Esophagus muscularis mucosa (tissue), 4 donors: ENCODE measurements around the gene ATG16L2. TPM values are rescaled to one million over a fixed set of nuclear protein-coding genes. Genes with fewer than 3 reads are reported as not detected.

ENCODE experiments used
- DNase-seq: peaks from one replicate; pipeline ENCODE4 v3.0.0-alpha.2; 2017; ENCODE audit errors: extremely low spot score
- H3K27ac ChIP-seq, 4 donors: fragments of 200-600 bp; sonication (generic); replicated peaks in 1 of 4; 1 replicate in 3 of 4; 2 replicates in 1 of 4; pipeline ENCODE4 v1.5.1; 2016 to 2019; ENCODE audit warnings: mild to moderate bottlenecking in 1 of 4
- H3K27me3 ChIP-seq, 4 donors: fragments of 200-600 bp; sonication (generic); one replicate each; pipeline versions ENCODE4 v1.5.1 to v1.6.0; 2016 to 2019
- H3K36me3 ChIP-seq, 4 donors: fragments of 200-600 bp; sonication (generic); one replicate each; pipeline ENCODE4 v1.5.1; 2016 to 2019
- H3K4me1 ChIP-seq, 4 donors: fragments of 200-600 bp; sonication (generic); one replicate each; pipeline ENCODE4 v1.5.1; 2016 to 2019
- H3K4me3 ChIP-seq, 4 donors: fragments of 200-600 bp; sonication (generic); 1 replicate in 2 of 4; 2 replicates in 2 of 4; pipeline ENCODE4 v1.5.1; 2016 to 2019; ENCODE audit warnings: mild to moderate bottlenecking in 4 of 4, moderate library complexity in 1 of 4
- H3K9me3 ChIP-seq, 4 donors: fragments of 200-600 bp; sonication (generic); 1 replicate in 3 of 4; 2 replicates in 1 of 4; pipeline ENCODE4 v1.5.1; 2016 to 2019
- EP300 ChIP-seq: sonication (generic); formaldehyde crosslinking; IDR thresholded peaks from one replicate; pipeline ENCODE4 v1.6.1; 2017; ENCODE audit warnings: antibody characterized with exemption
- POLR2A ChIP-seq: fragments of 450-650 bp; IDR thresholded peaks from one replicate; pipeline ENCODE4 v1.6.1; 2017; ENCODE audit warnings: antibody characterized with exemption, moderate library complexity, mild to moderate bottlenecking, low read depth
- POLR2AphosphoS5 ChIP-seq, 2 donors: sonication (generic); formaldehyde crosslinking; IDR thresholded peaks; one replicate each; pipeline ENCODE4 v1.6.1; 2017; ENCODE audit warnings: antibody characterized with exemption in 2 of 2
- WGBS: methylation state at CpG from one replicate; pipeline ENCODE4 v1.1.5; 2018; 5-methylcytosine and 5-hydroxymethylcytosine counted together
- intact Hi-C: fragments of 100-400 bp; cut with DNase I; formaldehyde crosslinking; loops from one replicate; pipeline ENCODE4 v1.15.1; 2023
- total RNA-seq, 4 donors: library from RNA; depleted of rRNA; stranded (reverse); fragments of >200 nt; gene quantifications; one replicate each; pipeline versions ENCODE4 v1.1.0 to v1.2.1, GENCODE V29; 2016
- TF ChIP-seq, protein P1 (sequence below), 3 experiments: fragments of 200-600 bp in 2 of 3; fragments of 450-650 bp in 1 of 3; sonication (generic) in 2 of 3; IDR thresholded peaks; one replicate each; pipeline ENCODE4 v1.5.1; 2017 to 2019; ENCODE audit warnings: antibody characterized with exemption in 3 of 3, mild to moderate bottlenecking in 2 of 3, moderate library complexity in 1 of 3

ATG16L2 gene
- total RNA-seq, 4 donors from 2014 or later = 11.8 to 19.3 (median 18.2) TPM

GRCh38 chr11:72864702-72865655, 50.8 kb downstream of the ATG16L2 start:
- Histone ChIP-seq H3K4me1 (peaks cover 21 to 26% (median 22%) of the 10 kb centered on the region in 4 donors), H3K4me3 (no peak overlapping the region), H3K27ac (peak overlapping the region; percentile 3 to 47 (median 24)), H3K9me3 (no peaks in the 10 kb centered on the region), H3K27me3 (no peaks in the 10 kb centered on the region), H3K36me3 (peaks cover 3 to 8% (median 6%) of the 10 kb centered on the region in 4 donors)
- intact Hi-C loops = no loop called here
- no peak for DNase-seq
- TF ChIP-seq POLR2AphosphoS5 (IDR thresholded peaks at IDR 0.05) (no peak), EP300 (no peak), POLR2A (no peak)
- TF ChIP-seq, protein P1, sequence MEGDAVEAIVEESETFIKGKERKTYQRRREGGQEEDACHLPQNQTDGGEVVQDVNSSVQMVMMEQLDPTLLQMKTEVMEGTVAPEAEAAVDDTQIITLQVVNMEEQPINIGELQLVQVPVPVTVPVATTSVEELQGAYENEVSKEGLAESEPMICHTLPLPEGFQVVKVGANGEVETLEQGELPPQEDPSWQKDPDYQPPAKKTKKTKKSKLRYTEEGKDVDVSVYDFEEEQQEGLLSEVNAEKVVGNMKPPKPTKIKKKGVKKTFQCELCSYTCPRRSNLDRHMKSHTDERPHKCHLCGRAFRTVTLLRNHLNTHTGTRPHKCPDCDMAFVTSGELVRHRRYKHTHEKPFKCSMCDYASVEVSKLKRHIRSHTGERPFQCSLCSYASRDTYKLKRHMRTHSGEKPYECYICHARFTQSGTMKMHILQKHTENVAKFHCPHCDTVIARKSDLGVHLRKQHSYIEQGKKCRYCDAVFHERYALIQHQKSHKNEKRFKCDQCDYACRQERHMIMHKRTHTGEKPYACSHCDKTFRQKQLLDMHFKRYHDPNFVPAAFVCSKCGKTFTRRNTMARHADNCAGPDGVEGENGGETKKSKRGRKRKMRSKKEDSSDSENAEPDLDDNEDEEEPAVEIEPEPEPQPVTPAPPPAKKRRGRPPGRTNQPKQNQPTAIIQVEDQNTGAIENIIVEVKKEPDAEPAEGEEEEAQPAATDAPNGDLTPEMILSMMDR (IDR thresholded peaks at IDR 0.05) = no peak
- 16% methylated on average over 5 of the region's 5 CpGs for WGBS

- H3K4me1 ChIP-seq = peaks cover 23 to 33% (median 28%) of the 10 kb centered on the region in 4 donors
- no peaks in the 10 kb centered on the region for H3K27me3 ChIP-seq
- no peak for TF ChIP-seq EP300
- no peak for TF ChIP-seq POLR2A
- TF ChIP-seq, protein P1 (IDR thresholded peaks at IDR 0.05) = no peak
- TF ChIP-seq POLR2AphosphoS5 (IDR thresholded peaks at IDR 0.05) = no peak
- DNase-seq = no peak
- no peak overlapping the region for H3K27ac ChIP-seq
- H3K4me3 ChIP-seq = no peak overlapping the region
- H3K9me3 ChIP-seq = no peaks in the 10 kb centered on the region
- peaks cover 0 to 8% (median 4%) of the 10 kb centered on the region in 4 donors for H3K36me3 ChIP-seq
- 98% methylated on average over 5 of the region's 5 CpGs for WGBS
- intact Hi-C loops = no loop called here
These were observed 53.8 kb downstream of the ATG16L2 start for GRCh38 chr11:72867970-72868369.

GRCh38 chr11:72869831-72870230, 55.6 kb downstream of the ATG16L2 start:
- Histone ChIP-seq H3K9me3 (no peaks in the 10 kb centered on the region), H3K27me3 (no peaks in the 10 kb centered on the region), H3K36me3 (peaks cover 0 to 8% (median 4%) of the 10 kb centered on the region in 4 donors), H3K4me1 (peaks cover 12 to 21% (median 17%) of the 10 kb centered on the region in 4 donors), H3K4me3 (no peak overlapping the region), H3K27ac (no peak overlapping the region)
- no peak for TF ChIP-seq EP300
- TF ChIP-seq, protein P1 (IDR thresholded peaks at IDR 0.05) = no peak
- no peak for TF ChIP-seq POLR2AphosphoS5 (IDR thresholded peaks at IDR 0.05)
- no peak for TF ChIP-seq POLR2A
- WGBS = 88% methylated on average over 4 of the region's 4 CpGs
- intact Hi-C loops = no loop called here
- no peak for DNase-seq

- Histone ChIP-seq H3K4me1 (peaks cover 0 to 8% (median 7%) of the 10 kb centered on the region in 4 donors), H3K36me3 (peaks cover 0 to 8% (median 4%) of the 10 kb centered on the region in 4 donors), H3K27me3 (no peaks in the 10 kb centered on the region), H3K27ac (no peak overlapping the region), H3K4me3 (no peak overlapping the region), H3K9me3 (no peaks in the 10 kb centered on the region)
- DNase-seq = no peak
- 63% methylated on average over 1 of the region's 1 CpG for WGBS
- TF ChIP-seq, protein P1 (IDR thresholded peaks at IDR 0.05) = no peak
- no peak for TF ChIP-seq EP300
- TF ChIP-seq POLR2A = no peak
- no peak for TF ChIP-seq POLR2AphosphoS5 (IDR thresholded peaks at IDR 0.05)
- intact Hi-C loops = no loop called here
These were observed 56.9 kb downstream of the ATG16L2 start for GRCh38 chr11:72871119-72871518.
